ENCODE data around the gene DUSP2.

DNA sequence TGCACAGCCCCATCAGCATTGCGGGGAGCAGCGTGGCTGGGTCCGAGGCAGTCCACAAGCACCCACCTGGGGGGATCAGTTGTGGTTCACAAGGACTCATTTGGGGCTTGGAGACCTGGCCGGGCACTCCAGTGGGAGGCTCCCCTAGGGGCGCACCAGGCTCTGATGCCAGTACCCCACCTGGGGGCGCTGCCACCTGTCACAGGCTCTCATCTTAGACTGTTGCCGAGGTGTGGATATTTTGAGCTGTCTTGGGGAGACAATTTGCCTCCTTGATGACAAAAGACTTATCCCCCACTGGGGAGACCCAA is 31.9 kb downstream of the DUSP2 start:
- TF ChIP-seq, protein P1, sequence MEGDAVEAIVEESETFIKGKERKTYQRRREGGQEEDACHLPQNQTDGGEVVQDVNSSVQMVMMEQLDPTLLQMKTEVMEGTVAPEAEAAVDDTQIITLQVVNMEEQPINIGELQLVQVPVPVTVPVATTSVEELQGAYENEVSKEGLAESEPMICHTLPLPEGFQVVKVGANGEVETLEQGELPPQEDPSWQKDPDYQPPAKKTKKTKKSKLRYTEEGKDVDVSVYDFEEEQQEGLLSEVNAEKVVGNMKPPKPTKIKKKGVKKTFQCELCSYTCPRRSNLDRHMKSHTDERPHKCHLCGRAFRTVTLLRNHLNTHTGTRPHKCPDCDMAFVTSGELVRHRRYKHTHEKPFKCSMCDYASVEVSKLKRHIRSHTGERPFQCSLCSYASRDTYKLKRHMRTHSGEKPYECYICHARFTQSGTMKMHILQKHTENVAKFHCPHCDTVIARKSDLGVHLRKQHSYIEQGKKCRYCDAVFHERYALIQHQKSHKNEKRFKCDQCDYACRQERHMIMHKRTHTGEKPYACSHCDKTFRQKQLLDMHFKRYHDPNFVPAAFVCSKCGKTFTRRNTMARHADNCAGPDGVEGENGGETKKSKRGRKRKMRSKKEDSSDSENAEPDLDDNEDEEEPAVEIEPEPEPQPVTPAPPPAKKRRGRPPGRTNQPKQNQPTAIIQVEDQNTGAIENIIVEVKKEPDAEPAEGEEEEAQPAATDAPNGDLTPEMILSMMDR (IDR thresholded peaks at IDR 0.05) = no peak
- TF ChIP-seq POLR2A (IDR thresholded peaks at IDR 0.05) = no peak
